Measurements from ENCODE around the gene KRTAP10-9.
"Not testable (repeated sequence)": the region's sequence is repeated elsewhere in the genome, so short reads cannot be mapped to it uniquely, and the experiment has no call there.

Gene KRTAP10-9

DNA sequence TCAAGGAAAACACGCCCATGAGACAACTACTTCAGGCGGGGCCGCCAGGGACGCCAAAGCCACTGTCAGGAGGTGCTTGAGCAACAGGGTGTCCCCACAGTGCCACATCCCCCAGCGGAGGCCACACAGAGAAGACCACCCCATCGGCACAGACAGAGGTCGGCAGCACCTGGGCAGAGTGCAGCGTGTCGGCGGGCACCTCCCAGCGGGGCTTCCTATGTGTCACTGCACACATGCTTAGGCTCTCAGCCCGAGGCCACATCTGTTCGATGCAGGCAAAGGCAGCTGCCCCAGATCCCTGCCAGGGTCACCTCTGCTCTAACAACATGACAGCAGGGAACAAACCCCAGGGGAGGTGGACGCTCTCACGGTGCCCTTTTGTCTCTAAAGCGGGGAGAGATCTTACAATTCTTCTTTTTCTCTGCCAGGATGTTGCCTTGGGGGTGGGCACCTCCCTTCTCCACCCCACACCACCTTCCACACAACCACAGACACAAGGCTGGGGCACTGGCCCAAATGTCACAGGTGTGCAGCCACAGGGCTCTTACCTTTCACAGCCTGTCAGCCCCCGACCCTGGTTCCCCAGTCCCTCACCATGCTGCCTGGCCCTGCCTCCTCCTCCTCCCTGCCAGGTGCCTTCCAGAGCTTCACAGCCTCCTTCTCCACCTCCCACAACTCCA lies 10.8 kb upstream of the KRTAP10-9 start:
- DNase-seq = no peak

DNA sequence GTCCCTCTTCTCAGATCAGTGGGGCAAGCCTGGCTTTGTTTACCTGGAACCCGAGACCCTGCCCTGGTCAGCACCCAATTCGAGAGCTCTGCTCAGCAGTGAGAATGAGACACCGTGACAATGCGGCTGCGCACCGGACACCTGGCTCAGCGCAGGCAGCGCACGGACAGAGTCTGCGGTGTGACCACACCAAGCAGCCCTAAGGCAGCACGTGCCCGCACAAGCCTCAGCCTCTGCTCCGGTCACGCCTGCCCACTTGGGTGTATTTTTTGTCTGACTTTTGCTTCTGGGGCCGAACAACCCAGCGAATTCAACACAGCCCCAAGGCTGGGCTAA lies 10.3 kb upstream of the KRTAP10-9 start:
- no peak for DNase-seq

DNA sequence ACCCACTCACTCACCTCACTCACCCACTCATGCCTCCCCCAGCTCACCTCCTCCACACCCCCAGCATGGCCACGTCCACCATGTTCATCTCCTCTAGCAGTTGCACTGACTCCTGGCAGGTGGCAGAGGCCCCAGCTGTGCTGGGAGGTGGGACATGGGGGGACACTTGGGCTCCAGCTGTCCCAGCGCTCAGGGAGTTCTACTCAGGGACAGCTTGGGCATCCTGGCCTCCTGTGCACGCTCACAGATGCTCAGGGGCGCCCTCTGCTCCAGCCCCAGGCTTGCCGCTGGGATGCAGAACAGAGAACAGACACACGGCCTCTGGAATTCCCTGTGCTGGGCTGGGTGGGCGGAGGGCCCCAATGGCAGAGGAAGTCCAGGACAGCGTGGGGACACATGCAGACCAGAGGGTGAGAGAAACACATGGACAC lies 9.8 kb upstream of the KRTAP10-9 start:
- DNase-seq = no peak

DNA sequence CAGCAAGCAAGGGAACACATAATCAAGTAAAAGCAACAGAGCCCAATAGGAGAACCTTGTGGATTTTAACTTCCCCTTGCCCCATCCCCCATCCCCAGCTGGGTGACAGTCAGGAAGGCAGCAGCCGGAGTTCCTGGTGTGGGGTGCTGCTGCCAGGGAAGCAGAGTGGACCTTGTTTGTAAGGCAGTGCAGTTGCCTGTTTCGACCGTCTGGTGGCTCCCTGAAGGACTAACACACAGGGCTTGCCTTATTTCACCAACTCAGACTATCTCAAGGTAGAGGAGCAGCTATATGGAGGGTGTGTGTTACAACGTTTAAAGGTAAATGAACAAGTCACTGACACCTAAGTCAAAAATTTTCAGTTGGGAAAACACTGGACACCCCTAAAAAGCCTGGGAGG lies 8.4 kb upstream of the KRTAP10-9 start:
- DNase-seq = no peak

DNA sequence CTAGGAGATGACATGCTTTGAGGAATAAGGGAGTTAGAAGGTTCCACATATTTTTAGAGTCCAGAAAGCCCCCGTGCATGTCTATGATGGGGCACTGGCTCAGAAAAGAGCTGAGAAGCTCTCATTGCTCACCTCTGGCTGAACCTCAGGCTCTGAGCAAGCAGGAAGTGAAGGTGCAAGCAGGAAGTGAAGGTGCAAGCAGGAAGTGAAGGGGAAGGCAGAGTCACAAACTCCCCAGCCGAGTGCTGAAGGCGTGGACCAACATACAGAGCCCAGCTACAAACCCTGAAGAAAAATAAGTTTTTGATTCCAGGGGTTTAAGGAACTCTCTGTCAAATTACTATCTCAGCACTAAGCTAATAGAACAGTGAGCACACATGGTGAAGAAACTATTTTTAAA lies 8.0 kb upstream of the KRTAP10-9 start:
- DNase-seq = no peak

DNA sequence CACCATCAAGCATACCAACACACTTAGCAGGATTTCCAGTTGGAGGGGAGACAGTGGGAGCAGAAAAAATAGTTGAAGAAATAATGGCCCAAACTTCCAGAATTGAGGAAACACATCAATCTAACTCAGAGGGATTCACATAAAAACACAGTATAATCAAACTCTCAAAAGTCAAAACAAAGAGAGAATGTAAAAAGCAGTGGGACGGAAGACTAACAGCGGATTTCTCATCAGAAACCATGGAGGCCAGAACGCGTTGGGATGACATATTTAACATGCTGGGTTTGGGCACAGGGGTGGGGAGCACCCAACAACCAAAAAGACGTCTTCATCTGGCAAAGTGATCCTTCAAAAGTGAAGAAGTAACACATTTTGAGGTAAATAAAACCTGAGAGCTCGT lies 7.0 kb upstream of the KRTAP10-9 start:
- DNase-seq = no peak

DNA sequence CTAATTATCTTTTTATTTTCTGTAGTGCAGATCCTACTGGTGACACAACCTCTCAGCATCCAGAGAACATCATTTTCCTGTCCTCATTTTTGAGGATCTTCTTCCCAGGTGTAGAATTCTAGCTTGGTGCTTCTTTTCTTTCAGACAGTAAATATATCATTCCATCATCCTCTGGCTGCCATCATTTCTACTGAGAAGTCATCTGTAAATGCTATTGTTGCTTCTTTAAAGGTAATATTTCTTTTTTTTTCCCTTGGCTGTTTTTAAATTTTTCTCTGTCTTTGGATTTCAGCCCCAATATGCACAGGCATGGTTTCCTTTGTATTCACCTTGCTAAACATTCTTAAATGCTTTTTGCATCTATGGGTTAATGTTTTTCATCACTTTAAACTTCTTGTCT lies 3.3 kb upstream of the KRTAP10-9 start:
- DNase-seq = no peak

DNA sequence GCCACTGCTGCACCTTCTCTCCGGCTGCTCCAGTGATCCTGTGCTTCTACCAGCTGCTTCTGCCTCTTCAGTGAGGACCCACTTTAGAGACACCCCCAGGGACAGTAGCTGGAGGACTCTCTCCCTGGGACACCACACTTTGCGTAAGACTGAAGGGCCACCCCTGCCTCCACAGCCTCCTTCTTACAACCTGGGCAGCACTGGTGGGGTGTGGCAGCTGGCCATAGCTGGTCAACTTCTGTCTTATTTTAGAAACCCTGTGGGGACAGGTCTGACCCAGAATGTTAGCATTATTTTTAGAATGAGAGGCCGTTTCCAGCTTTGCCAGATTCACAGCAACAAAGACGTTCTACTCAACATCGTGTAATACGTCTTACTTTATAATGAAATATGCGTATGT lies 1.1 kb upstream of the KRTAP10-9 start:
- no peak for DNase-seq

DNA sequence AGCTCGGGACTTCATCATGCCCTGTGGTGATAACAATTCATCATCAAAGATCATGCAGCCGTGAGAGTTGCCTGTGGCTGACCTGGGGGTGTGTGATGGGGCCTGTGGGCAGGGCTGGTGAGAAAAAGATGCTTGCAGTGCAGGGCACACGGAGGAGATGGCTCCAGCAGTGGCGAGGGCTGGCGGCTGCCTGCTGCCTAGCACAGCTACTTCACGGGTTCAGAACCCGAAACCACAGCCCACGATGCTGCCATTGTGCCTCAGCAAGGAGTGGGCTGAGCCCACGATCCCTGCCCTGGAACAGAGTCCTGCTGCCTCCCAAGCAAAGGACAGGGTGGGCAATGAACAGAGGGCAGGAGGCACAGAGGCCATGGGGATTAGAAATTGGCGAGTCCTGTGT lies 631 bp upstream of the KRTAP10-9 start:
- DNase-seq = no peak

DNA sequence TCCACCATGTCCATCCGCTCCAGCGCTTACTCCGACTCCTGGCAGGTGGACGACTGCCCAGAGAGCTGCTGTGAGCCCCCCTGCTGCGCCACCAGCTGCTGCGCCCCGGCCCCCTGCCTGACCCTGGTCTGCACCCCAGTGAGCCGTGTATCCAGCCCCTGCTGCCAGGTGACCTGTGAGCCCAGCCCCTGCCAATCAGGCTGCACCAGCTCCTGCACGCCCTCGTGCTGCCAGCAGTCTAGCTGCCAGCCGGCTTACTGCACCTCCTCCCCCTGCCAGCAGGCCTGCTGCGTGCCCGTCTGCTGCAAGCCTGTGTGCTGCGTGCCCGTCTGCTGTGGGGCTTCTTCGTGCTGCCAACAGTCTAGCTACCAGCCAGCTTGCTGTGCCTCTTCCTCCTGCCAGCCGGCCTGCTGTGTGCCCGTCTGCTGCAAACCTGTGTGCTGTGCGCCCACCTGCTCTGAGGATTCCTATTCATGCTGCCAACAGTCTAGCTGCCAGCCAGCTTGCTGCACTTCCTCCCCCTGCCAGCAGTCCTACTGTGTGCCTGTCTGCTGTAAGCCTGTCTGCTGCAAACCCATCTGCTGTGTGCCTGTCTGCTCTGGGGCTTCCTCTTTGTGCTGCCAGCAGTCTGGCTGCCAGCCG lies 409 bp downstream of the KRTAP10-9 start:
- not testable (repeated sequence) for DNase-seq

DNA sequence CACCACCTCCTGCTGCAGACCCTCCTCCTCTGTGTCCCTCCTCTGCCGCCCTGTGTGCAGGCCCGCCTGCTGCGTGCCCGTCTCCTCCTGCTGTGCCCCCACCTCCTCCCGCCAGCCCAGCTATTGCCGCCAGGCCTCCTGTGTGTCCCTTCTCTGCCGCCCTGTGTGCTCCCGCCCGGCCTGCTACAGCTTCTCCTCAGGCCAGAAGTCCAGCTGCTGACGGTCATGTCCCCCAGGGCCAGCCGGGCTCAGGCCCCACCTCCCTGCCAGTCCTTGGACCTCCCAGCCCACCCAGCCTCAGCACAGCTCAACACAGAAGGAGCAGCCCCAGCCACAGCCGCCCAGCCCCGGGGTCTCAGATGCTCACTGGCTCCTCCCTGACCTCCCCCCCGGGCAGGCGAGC lies 939 bp downstream of the KRTAP10-9 start:
- not testable (repeated sequence) for DNase-seq

DNA sequence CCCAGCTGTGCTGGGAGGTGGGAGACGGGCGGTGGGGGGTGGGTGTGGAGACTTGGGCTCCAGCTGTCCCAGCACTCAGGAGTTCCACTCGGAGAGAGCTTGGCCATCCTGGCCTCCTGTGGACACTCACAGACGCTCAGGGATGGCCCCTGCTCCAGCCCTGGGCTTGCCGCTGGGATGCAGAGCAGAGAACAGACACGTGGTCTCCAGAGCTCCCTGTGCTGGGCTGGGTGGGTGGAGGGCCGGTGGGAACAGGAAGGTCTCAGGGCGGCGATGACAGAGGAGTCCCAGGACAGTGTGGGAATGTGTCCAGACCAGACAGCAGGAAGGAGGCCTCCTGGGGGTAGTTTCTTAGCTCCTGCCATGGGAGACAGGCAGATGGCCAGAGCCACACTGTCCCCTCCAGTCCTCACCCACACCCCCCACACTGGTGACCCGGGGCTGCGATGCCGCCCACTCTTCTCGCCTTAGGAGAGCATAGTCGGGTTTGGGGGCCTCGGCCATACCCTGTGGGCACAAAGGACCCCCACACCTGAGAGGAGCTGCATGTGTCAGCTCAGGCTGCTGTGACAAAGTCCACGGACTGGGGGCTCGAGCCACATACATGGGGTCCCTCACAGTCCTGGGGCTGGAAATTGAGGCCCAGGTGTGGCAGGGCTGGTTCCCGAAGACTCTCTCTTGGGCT lies 2.0 kb downstream of the KRTAP10-9 start:
- no peak for DNase-seq

DNA sequence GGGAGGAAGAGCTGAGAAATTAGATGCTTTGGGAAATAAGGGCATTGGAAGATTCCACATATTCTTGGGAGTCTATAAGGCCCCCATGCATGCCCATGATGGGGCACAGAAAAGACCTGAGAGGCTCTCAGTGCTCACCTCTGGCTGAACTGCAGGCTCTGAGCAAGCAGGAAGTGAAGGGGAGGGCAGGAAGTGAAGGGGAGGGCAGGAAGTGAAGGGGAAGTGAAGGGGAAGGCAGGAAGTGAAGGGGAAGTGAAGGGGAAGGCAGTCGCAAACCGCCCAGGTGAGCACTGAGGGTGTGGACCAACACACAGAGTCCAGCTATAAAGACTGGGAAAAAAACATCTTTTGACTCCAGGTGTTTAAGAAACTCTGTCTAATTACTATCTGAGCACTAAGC lies 3.5 kb downstream of the KRTAP10-9 start:
- no peak for DNase-seq

DNA sequence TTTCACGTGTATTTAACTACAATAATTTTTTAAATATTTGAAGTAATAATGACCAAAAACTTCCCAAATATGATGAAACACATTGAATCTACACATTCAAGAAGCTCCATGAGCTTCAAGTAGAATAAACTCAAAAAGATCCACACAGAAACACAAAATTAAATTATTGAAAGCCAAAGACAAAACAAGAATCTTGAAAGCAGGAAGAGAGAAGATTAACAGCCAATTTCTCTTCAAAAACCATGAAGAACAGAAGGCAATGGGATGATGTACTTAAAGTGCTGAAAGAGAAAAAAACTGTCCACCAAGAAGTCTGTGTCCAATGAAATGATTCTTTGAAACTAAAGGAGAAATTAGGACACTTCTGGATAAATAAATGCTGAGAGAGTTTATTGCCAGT lies 5.2 kb downstream of the KRTAP10-9 start:
- no peak for DNase-seq

DNA sequence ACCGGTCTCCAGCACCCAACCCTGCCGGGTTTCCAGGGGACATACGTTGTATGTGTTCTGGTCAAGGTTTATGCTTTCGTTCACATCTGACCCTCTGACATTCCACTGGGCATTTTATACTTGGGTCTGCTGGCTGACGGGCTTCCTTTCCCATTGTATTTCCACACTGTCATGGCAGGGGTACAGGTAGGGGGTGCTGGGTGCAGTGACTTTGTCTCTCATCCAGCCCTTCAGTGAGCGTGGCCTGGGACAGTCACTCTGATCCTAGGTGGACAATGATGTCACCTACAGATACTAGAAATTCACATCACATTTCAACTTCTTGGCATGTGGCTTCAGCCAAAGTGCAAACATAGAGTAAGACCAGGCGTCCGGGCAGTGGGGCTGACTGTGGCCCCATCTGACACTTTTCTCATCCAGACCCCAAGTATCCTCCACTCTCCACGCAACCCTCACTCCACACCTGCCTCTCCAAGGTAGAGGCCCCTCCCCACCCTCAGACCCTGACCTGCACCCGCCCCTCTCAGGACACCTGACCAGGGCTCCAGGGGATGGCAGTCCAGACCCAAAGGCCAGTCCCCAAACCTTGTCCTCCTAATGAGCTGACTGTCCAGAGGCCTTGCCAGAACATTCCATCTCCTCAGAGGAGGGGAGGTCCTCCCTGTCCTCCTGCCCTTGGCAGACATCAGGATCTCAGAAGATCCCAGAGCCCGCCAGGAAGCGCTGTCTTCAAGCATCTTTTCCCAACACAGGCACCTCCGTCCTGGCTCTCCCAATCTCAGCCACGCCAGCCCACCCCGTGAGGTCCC lies 9.5 kb downstream of the KRTAP10-9 start:
- no peak for DNase-seq

DNA sequence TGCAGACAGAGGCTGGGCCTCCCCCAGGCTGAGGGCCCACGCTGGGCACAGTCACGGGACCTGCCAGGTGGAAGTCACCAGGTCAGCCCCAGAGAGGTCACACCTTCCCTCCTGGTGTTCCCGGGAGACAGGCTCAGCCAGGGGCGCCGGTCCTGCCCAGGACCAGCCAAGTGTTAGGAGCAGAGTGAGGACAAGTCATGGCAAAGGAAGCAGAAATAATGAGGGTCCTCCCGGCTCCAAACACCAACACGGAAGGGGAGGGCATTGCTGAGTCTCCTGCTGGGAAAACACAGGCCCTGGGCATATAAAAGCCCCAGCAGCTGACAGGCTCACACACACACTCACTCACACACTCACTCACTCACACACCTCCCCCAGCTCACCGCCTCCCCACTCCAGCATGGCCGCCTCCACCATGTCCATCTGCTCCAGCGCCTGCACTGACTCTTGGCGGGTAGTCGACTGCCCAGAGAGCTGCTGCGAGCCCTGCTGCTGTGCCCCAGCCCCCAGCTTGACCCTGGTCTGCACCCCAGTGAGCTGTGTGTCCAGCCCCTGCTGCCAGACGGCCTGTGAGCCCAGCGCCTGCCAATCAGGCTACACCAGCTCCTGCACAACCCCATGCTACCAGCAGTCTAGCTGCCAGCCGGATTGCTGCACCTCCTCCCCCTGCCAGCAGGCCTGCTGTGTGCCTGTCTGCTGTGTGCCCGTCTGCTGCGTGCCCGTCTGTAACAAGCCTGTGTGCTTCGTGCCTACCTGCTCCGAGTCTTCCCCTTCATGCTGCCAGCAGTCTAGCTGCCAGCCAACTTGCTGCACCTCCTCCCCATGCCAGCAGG lies 10.3 kb downstream of the KRTAP10-9 start, which contains the start of gene KRTAP10-10:
KRTAP10-10 (plus strand) TSS at position 339 of the 833 bp plus-strand sequence; CDS start at position 401, 62 bp downstream.
- DNase-seq = no peak

DNA sequence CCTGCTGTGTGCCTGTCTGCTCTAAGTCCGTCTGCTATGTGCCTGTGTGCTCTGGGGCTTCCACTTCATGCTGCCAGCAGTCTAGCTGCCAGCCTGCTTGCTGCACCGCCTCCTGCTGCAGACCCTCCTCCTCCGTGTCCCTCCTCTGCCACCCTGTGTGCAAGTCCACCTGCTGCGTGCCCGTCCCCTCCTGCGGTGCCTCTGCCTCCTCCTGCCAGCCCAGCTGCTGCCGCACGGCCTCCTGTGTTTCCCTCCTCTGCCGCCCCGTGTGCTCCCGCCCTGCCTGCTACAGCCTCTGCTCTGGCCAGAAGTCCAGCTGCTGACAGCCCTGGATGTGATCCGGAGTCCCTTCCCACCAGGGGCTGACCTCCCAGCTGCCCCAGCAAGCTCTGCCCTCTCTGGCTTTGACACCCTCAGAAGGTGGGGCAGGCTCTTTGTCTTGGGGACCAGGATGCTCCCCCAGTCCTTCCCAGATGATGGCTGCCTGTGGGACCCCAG lies 11.0 kb downstream of the KRTAP10-9 start:
- DNase-seq = not testable (repeated sequence)

DNA sequence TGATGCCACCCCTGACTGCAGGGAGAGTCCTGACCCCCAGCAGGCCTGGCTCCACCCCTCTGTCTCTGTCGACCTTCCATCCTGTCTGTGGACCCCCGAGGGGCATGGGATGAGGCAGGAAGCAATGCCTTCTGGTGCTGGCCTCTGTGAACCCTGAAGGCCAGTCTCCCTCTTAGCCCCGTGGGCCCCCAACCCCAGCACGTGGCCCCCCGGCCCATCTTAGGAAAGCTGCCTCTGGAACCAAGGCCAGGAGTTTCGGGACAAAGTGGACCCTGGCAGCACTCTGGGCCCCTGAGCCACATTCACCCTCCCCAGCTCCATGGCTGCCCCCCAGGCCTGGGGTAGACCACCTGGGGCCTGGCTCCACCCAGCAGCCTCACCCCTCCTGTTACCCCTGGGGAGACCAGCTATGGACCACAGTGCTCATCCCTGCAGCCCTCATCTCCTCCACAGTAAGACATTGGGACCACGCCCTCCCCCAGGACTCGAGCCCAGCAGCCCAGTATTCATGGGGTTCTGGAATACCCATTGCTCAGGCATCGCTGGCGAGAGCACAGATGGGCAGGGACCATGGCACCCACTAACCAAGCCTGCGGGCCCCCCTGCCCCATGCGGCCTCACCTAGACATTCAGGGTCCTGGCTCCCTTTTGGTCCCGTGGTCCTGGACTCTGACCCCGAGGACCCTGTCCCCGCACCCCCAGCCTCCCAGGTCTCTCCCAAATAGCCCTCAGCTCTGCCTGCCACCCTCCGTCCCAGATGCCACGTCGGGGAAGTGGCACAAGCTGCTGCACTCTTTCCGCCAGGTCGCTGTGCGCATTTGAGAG lies 11.8 kb downstream of the KRTAP10-9 start:
- not testable (repeated sequence) for DNase-seq

DNA sequence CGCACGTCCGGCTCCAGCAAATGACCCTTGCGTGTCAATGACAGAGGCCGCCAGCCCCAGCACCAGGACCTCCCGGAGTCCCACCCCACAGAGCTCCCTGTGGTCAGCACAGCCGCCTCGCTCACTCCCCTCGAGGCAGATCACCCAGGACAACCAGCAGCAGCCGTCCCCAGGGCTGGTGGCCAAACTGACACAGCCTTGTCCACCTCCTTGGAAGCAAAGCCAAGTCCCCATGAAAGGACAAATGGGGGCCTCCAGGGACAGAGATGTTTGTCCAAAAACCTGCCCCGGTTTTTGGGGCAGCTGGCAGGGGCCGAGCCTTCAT lies 12.4 kb downstream of the KRTAP10-9 start:
- no peak for DNase-seq

DNA sequence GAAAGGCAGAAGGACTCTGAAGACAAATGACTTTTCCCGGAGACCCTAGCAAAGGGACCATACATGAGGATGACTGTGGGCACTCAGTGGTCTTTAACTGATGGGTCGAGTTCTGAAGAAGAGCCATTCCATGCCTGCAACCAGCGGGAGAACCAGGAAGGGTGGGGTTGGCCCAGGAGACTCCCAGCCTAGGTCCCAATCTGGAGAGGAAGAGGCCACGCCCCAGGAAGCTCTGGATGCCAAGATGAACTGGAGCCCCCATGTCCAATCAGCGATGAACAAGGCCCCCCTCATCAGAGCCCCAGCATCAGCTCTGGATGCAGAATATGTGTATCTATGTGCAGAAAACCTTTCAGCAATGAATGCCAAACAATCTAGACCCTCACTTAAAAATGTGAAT lies 13.9 kb downstream of the KRTAP10-9 start:
- DNase-seq = no peak

DNA sequence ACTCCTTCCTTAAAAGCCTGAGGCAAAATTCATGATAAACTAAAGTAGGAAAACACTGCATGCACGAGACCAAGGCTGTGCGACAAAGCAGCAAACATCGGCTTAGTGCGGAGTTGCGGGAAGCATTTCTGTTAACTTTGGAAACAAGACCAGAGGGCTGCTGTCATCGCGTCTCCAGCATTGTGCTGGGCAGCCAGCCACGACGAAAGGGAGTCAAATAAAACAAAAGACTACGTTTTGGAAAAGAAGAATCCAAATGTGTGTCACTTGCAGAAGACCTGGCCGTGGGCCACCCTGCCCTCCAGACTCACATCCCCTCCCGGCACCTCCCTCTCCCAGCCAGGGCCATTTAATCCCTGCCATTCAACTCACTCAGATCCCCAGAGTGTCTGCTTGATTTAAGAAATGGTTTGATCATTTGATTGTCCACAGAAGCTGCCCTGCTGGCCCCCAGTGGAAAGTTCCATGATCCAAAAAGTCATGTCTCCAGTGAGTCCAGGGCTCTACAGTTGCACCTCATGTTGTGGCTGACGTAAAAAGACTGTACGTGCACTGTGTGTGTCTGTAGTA lies 16.9 kb downstream of the KRTAP10-9 start:
- DNase-seq = no peak
